Stimulated activated CD8-positive, alpha-beta memory T cell treated with anti-CD3 and anti-CD28 coated beads, Interleukin-7, amount 100 ng/mL, for 48 hours (primary cell): ENCODE data around the gene WDSUB1.

Experiments used
- DNase-seq, 2 donors: peaks; one replicate each; pipeline ENCODE4 v3.0.0-alpha.2; 2020; ENCODE audit warnings: low read depth in 1 of 2; ENCODE audit errors: extremely low read depth in 1 of 2

The WDSUB1 gene

GRCh38 chr2:159225025-159226016 lies 61.2 kb downstream of the WDSUB1 start:
- no peak for DNase-seq

GRCh38 chr2:159224061-159224813 lies 62.3 kb downstream of the WDSUB1 start:
- DNase-seq, result no peak

GRCh38 chr2:159219394-159219998 lies 67.0 kb downstream of the WDSUB1 start:
- no peak for DNase-seq

- no peak for DNase-seq
Measured at GRCh38 chr2:159218389-159218788, 68.1 kb downstream of the WDSUB1 start.

GRCh38 chr2:159217676-159218075 lies 68.8 kb downstream of the WDSUB1 start:
- no peak for DNase-seq

GRCh38 chr2:159215116-159215515 lies 71.4 kb downstream of the WDSUB1 start:
- no peak for DNase-seq

GRCh38 chr2:159214325-159214865 lies 72.1 kb downstream of the WDSUB1 start:
- no peak for DNase-seq

- DNase-seq, result no peak
Measured at GRCh38 chr2:159213296-159213695, 73.2 kb downstream of the WDSUB1 start.

GRCh38 chr2:159211447-159212396 lies 74.8 kb downstream of the WDSUB1 start:
- no peak for DNase-seq

GRCh38 chr2:159209341-159210306 lies 76.9 kb downstream of the WDSUB1 start:
- peak in 1 of 2 donors; percentile 11 for DNase-seq

GRCh38 chr2:159208438-159208837 lies 78.1 kb downstream of the WDSUB1 start:
- DNase-seq, result no peak

GRCh38 chr2:159206736-159207380 lies 79.6 kb downstream of the WDSUB1 start:
- DNase-seq, result no peak

- DNase-seq, result no peak
Measured at GRCh38 chr2:159204381-159205144, 81.9 kb downstream of the WDSUB1 start.

GRCh38 chr2:159202568-159203071 lies 83.9 kb downstream of the WDSUB1 start:
- DNase-seq, result no peak

- no peak for DNase-seq
Measured at GRCh38 chr2:159201360-159202063, 85.0 kb downstream of the WDSUB1 start.

GRCh38 chr2:159200498-159200897 lies 86.0 kb downstream of the WDSUB1 start:
- no peak for DNase-seq
